HEK293T (cell line): Measurements from ENCODE around the gene EFCAB11.

Experiments
- HDGF ChIP-seq: fragments of 450-650 bp; IDR thresholded peaks from 2 replicates; pipeline ENCODE4 v1.6.1; 2017; ENCODE audit warnings: antibody characterized with exemption, borderline replicate concordance
- ZNF384 ChIP-seq: fragments of 450-650 bp; IDR thresholded peaks from 2 replicates; pipeline ENCODE4 v1.6.1; 2016

DNA sequence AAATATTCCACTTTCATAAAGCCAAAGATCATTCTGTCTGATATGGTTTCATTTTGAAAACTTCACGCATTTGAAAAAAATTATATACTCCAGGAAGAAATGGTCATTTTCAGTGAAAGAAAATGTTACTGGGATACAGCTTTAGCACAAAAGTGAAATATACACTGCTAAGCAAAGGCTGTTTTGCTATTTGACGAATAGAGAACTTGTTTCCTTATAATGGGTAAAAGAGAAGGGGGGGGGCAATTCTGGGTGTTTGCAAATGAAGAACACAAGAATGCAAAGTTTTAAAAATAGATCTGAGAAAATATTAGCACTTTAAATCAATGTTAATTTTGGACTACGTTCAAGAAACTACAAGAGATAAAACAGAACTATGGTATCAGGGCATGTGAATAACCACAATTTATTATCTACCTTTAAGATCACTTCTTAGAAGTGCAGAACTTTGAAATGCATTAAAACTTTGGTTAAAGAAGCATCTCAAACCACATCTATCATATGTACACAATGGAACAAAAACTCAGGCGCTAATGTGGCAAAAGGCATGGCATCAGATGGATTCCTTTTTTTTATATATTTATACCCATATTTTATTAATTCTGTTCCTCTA lies 51.1 kb downstream of the EFCAB11 start:
- no peak for TF ChIP-seq HDGF
- TF ChIP-seq ZNF384 = no peak
